IPS-18a (cell line): ENCODE measurements around the gene CLIP4.

ENCODE experiments used
- H3K27ac ChIP-seq: one replicate; pipeline ENCODE4 v1.5.1; 2013; ENCODE audit warnings: low read length
- H3K27me3 ChIP-seq: one replicate; pipeline ENCODE4 v1.6.1; 2013; ENCODE audit warnings: mild to moderate bottlenecking, low read length; ENCODE audit not compliant: control insufficient read depth, insufficient read depth
- H3K36me3 ChIP-seq: one replicate; pipeline ENCODE4 v1.6.1; 2013; ENCODE audit warnings: low read depth, low read length; ENCODE audit not compliant: control insufficient read depth
- H3K4me1 ChIP-seq: one replicate; pipeline ENCODE4 v1.6.1; 2013; ENCODE audit warnings: low read depth, low read length; ENCODE audit not compliant: control insufficient read depth
- H3K4me3 ChIP-seq: one replicate; pipeline ENCODE4 v1.5.1; 2013; ENCODE audit warnings: low read length
- H3K9ac ChIP-seq: one replicate; pipeline ENCODE4 v1.6.1; 2013; ENCODE audit warnings: mild to moderate bottlenecking, low read length, moderate library complexity
- H3K9me3 ChIP-seq: one replicate; pipeline ENCODE4 v1.6.1; 2013; ENCODE audit warnings: low read depth, low read length; ENCODE audit not compliant: control insufficient read depth

Gene CLIP4

GRCh38 chr2:29174937-29175336 lies 59.7 kb downstream of the CLIP4 start:
- no peak overlapping the region for H3K9ac ChIP-seq
- H3K9me3 ChIP-seq = no peaks in the 10 kb centered on the region
- no peak overlapping the region for H3K4me3 ChIP-seq
- H3K27ac ChIP-seq = no peak overlapping the region
- no peaks in the 10 kb centered on the region for H3K27me3 ChIP-seq
- no peaks in the 10 kb centered on the region for H3K4me1 ChIP-seq
- H3K36me3 ChIP-seq = no peaks in the 10 kb centered on the region

- Histone ChIP-seq H3K36me3 (no peaks in the 10 kb centered on the region), H3K27ac (no peak overlapping the region), H3K4me1 (no peaks in the 10 kb centered on the region), H3K9ac (no peak overlapping the region), H3K9me3 (no peaks in the 10 kb centered on the region), H3K27me3 (no peaks in the 10 kb centered on the region), H3K4me3 (no peak overlapping the region)
Observed at GRCh38 chr2:29175338-29175737, 60.1 kb downstream of the CLIP4 start.

- no peaks in the 10 kb centered on the region for H3K9me3 ChIP-seq
- no peaks in the 10 kb centered on the region for H3K36me3 ChIP-seq
- no peaks in the 10 kb centered on the region for H3K4me1 ChIP-seq
- H3K27ac ChIP-seq = no peak overlapping the region
- no peak overlapping the region for H3K9ac ChIP-seq
- no peaks in the 10 kb centered on the region for H3K27me3 ChIP-seq
- H3K4me3 ChIP-seq = no peak overlapping the region
Observed at GRCh38 chr2:29182334-29182733, 67.1 kb downstream of the CLIP4 start.

- H3K27me3 ChIP-seq = no peaks in the 10 kb centered on the region
- no peak overlapping the region for H3K27ac ChIP-seq
- H3K4me1 ChIP-seq = no peaks in the 10 kb centered on the region
- no peak overlapping the region for H3K9ac ChIP-seq
- no peaks in the 10 kb centered on the region for H3K36me3 ChIP-seq
- H3K4me3 ChIP-seq = no peak overlapping the region
- H3K9me3 ChIP-seq = no peaks in the 10 kb centered on the region
Observed at GRCh38 chr2:29182920-29183319, 67.7 kb downstream of the CLIP4 start.

GRCh38 chr2:29184531-29184930 lies 69.3 kb downstream of the CLIP4 start:
- no peaks in the 10 kb centered on the region for H3K36me3 ChIP-seq
- no peaks in the 10 kb centered on the region for H3K4me1 ChIP-seq
- H3K9me3 ChIP-seq = no peaks in the 10 kb centered on the region
- no peak overlapping the region for H3K27ac ChIP-seq
- H3K27me3 ChIP-seq = no peaks in the 10 kb centered on the region
- no peak overlapping the region for H3K4me3 ChIP-seq
- no peak overlapping the region for H3K9ac ChIP-seq

- no peaks in the 10 kb centered on the region for H3K4me1 ChIP-seq
- no peak overlapping the region for H3K9ac ChIP-seq
- H3K9me3 ChIP-seq = no peaks in the 10 kb centered on the region
- no peaks in the 10 kb centered on the region for H3K36me3 ChIP-seq
- H3K27ac ChIP-seq = no peak overlapping the region
- H3K27me3 ChIP-seq = no peaks in the 10 kb centered on the region
- no peak overlapping the region for H3K4me3 ChIP-seq
Observed at GRCh38 chr2:29186817-29187216, 71.6 kb downstream of the CLIP4 start.

GRCh38 chr2:29187926-29188325 lies 72.7 kb downstream of the CLIP4 start:
- H3K4me3 ChIP-seq = no peak overlapping the region
- no peaks in the 10 kb centered on the region for H3K4me1 ChIP-seq
- no peak overlapping the region for H3K27ac ChIP-seq
- H3K9ac ChIP-seq = no peak overlapping the region
- H3K9me3 ChIP-seq = no peaks in the 10 kb centered on the region
- no peaks in the 10 kb centered on the region for H3K36me3 ChIP-seq
- H3K27me3 ChIP-seq = no peaks in the 10 kb centered on the region

GRCh38 chr2:29189052-29189451 lies 73.8 kb downstream of the CLIP4 start:
- no peaks in the 10 kb centered on the region for H3K9me3 ChIP-seq
- H3K4me3 ChIP-seq = no peak overlapping the region
- H3K36me3 ChIP-seq = no peaks in the 10 kb centered on the region
- H3K27ac ChIP-seq = no peak overlapping the region
- H3K4me1 ChIP-seq = no peaks in the 10 kb centered on the region
- H3K27me3 ChIP-seq = no peaks in the 10 kb centered on the region
- H3K9ac ChIP-seq = no peak overlapping the region

- no peak overlapping the region for H3K9ac ChIP-seq
- no peaks in the 10 kb centered on the region for H3K9me3 ChIP-seq
- no peak overlapping the region for H3K27ac ChIP-seq
Observed at GRCh38 chr2:29191817-29192216, 76.6 kb downstream of the CLIP4 start.

GRCh38 chr2:29192526-29192925 lies 77.3 kb downstream of the CLIP4 start:
- no peak overlapping the region for H3K4me3 ChIP-seq
- no peaks in the 10 kb centered on the region for H3K27me3 ChIP-seq
- no peaks in the 10 kb centered on the region for H3K9me3 ChIP-seq
- H3K36me3 ChIP-seq = no peaks in the 10 kb centered on the region
- no peaks in the 10 kb centered on the region for H3K4me1 ChIP-seq
- no peak overlapping the region for H3K27ac ChIP-seq
- no peak overlapping the region for H3K9ac ChIP-seq

More at GRCh38 chr2:29191817-29192216, 76.6 kb downstream of the CLIP4 start:
- no peaks in the 10 kb centered on the region for H3K4me1 ChIP-seq
- no peaks in the 10 kb centered on the region for H3K36me3 ChIP-seq
- H3K27me3 ChIP-seq = no peaks in the 10 kb centered on the region
- H3K4me3 ChIP-seq = no peak overlapping the region

- H3K9ac ChIP-seq = no peak overlapping the region
Observed at GRCh38 chr2:29193111-29193510, 77.9 kb downstream of the CLIP4 start.

GRCh38 chr2:29193681-29194080 lies 78.5 kb downstream of the CLIP4 start:
- Histone ChIP-seq H3K4me1 (no peaks in the 10 kb centered on the region), H3K27ac (no peak overlapping the region), H3K36me3 (no peaks in the 10 kb centered on the region), H3K9ac (no peak overlapping the region), H3K27me3 (no peaks in the 10 kb centered on the region), H3K9me3 (no peaks in the 10 kb centered on the region), H3K4me3 (no peak overlapping the region)

More at GRCh38 chr2:29193111-29193510, 77.9 kb downstream of the CLIP4 start:
- Histone ChIP-seq H3K4me3 (no peak overlapping the region), H3K27ac (no peak overlapping the region), H3K36me3 (no peaks in the 10 kb centered on the region), H3K9me3 (no peaks in the 10 kb centered on the region), H3K4me1 (no peaks in the 10 kb centered on the region), H3K27me3 (no peaks in the 10 kb centered on the region)
